Epidermal melanocyte (primary cell): ENCODE measurements around the gene PLEKHN1.
A peak's percentile ranks its signal among the peaks of the same experiment; 100 is the strongest.

Experiments
- DNase-seq: peaks from one replicate; pipeline ENCODE4 v3.0.0; 2011; ENCODE audit warnings: low spot score; ENCODE audit not compliant: insufficient read length

The PLEKHN1 gene

DNA sequence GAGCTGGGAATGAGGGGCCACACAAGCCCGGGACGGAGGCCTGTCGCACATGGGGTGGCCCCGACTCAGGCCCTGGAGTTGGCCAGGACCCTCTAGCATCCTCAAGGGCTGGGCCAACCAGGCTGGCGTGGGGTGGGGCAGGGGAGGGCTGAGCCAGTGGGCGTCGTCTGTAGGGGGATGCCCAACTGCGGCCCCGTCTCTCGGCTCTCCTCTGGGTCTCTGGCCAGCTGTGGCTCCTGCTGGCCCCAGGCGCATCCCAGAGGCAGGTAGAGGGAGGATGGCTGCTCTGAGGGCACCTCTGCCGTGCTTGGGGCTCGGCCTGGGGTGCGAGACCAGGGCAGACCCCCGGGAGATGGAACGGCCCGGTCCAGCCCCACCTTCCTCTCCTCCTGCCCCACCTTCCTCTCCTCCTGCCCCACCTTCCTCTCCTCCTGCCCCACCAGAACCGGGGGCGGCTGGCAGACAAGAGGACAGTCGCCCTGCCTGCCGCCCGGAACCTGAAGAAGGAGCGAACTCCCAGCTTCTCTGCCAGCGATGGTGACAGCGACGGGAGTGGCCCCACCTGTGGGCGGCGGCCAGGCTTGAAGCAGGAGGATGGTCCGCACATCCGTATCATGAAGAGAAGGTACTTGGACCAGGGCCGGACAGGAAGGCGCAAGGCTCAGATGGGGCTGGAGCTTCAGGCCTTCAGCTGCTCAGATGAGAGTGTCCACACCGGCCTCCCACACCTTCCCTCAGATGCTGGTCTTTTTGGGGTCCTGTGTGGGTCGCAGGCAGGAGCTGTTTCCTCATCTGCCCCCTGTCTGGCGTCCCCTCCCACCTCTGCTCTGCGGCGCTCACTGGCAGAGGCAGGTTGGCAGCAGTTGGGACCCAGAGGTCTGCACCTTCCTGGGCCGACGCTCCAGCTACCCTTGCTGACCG is 36.3 kb upstream of the PLEKHN1 start:
- no peak for DNase-seq

- DNase-seq = no peak
Observed at GRCh38 chr1:930633-931138, 35.6 kb upstream of the PLEKHN1 start.

GRCh38 chr1:931380-932172 is 34.7 kb upstream of the PLEKHN1 start:
- no peak for DNase-seq

DNA sequence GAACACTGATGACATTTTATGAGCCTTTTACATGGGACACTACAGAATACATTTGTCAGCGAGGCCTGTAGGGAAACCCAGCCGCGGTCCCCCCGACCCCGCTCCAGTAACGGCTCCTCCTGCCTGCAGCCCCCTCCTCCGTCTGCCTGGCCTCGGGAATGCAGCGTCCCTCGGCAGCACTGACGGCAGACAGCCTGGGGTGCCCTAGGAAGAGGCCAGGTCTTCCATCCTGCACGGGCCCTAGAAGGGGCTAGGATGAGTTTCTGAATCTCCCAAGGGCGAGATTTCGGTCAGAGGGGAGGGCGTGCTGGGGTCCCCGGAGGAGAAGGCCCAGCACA is 34.1 kb upstream of the PLEKHN1 start:
- DNase-seq = no peak

GRCh38 chr1:932776-933602 is 33.3 kb upstream of the PLEKHN1 start:
- DNase-seq = no peak

GRCh38 chr1:933603-933940 is 32.7 kb upstream of the PLEKHN1 start:
- DNase-seq = no peak

DNA sequence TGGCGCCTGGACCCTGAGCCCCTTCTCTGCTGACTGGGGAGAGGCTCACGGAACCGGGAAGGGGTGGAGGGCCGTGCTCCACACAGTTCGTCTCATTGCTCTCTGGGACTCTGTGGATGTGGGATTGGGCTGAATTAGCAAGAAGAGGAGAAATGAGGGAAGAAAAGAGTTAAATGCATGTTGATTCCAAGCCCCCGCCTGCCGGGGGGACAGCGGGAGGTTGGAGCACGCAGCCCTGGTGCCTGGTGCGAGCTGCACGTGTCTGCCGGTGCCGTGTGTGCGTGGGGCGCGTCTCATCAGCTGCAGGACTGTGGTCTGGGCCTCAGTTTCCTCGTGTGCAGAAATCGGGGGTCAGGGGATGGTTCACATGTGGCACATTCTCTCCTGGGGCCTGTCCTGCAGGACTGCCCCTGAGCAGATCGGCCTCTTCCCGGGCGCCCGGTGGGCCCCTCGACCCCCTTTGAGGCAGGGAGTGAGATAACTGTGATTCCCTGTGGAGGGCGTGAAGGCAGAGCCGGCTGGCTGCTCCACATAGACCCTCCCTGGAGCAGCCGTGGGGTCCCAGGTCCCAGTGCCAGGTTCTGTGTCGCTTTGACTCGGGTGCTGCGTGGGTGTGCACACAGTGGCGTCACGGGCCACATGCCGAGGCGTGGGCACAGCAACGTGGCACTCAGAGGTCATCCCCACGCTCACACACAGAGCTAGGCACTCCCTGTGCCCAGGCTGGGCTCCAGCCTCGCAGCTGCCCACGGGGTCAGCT is 31.1 kb upstream of the PLEKHN1 start:
- DNase-seq = no peak

- no peak for DNase-seq
Observed at GRCh38 chr1:935751-936231, 30.5 kb upstream of the PLEKHN1 start.

DNA sequence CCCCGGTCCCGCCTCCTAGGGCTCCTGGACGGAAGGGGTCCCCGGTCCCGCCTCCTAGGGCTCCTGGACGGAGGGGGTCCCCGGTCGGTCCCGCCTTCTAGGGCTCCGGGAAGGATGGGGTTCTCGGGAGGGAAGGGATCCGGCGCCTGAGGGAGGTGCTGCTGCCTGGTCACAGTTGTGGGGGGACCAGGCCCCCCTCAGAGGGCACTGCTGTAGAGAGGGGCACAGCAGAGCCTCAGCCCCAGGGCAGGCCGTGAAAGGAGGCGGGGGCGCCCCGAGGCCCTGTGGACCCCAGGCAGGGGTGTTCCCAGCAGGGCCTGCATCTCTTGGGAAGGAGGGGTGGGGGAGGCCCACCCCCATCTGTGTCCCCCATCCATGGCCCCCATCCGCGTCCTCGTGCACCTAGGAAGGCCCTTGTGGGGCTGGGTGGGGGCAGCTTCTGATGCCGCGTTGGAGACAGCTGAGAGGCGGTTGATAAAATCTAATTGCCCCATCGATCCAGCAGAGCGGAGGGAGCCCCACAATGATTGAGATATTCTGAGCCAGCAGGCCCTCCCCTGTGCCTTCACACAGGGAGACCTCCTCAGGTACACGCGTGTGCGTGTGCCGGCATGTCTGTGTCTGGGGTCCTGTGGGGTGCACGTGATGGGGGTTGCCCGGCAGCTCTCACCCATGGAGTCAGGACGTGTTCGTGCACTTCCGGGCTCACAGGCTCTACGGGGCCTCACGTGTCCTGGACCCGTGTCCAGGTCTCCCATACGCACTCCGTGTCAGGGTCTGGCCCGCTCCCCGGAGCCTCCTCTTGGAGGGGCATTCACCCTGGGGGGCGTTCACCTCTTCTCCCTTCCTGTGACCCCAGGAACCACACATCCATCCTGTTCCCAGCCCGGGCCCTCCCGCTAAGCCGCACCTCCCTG is 29.7 kb upstream of the PLEKHN1 start:
- DNase-seq = no peak

DNA sequence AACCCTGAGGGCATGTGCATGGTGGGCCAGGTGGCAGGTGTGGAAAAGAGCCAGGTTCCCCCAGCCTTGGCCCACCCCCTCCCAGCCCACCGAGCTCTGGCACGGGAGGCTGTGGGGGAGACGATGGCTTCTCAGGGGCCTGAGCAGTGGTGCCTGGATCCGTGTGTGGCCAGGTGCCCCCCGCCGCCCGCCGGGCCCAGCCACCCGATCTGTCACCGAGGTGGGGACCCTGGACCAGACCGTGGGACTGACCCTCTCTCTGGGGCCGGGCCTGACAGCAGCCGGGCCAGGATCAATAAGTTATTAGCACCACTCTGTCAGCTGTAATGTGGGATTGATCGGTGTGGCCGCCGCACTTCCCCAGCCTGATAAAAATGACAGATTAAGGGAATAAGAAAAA is 28.8 kb upstream of the PLEKHN1 start:
- DNase-seq = no peak

GRCh38 chr1:938088-938683 is 28.1 kb upstream of the PLEKHN1 start:
- no peak for DNase-seq

GRCh38 chr1:938711-939489 is 27.4 kb upstream of the PLEKHN1 start:
- no peak for DNase-seq

DNA sequence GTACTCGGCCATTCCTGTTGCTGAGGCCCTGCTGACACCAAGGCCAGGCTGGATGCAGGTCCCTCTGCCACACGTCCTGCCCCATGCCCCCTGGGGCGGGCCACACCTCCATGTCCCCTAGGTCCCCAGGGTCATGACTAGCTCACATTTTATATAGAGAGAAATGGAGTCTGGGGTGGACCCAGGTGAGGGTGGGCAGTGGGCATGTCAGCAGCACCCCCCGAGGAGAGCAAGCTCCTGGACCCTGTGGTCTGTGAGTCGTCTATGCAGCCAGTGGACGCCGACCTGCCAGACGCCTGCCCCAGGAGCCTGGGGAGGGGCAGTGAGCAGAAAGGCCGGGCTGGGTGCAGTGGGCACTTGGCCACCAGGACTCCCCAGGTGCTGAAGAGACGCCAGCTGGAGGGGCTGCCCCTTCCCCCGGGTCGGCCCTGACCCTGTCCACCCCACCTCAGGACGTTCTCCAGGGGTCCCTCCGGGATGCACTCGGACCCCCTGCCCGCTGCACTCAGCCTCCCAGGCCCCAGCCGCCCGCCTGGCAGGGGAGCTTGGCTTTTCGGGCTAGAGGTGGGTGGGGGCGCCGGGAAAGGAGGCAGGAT is 26.7 kb upstream of the PLEKHN1 start:
- no peak for DNase-seq

DNA sequence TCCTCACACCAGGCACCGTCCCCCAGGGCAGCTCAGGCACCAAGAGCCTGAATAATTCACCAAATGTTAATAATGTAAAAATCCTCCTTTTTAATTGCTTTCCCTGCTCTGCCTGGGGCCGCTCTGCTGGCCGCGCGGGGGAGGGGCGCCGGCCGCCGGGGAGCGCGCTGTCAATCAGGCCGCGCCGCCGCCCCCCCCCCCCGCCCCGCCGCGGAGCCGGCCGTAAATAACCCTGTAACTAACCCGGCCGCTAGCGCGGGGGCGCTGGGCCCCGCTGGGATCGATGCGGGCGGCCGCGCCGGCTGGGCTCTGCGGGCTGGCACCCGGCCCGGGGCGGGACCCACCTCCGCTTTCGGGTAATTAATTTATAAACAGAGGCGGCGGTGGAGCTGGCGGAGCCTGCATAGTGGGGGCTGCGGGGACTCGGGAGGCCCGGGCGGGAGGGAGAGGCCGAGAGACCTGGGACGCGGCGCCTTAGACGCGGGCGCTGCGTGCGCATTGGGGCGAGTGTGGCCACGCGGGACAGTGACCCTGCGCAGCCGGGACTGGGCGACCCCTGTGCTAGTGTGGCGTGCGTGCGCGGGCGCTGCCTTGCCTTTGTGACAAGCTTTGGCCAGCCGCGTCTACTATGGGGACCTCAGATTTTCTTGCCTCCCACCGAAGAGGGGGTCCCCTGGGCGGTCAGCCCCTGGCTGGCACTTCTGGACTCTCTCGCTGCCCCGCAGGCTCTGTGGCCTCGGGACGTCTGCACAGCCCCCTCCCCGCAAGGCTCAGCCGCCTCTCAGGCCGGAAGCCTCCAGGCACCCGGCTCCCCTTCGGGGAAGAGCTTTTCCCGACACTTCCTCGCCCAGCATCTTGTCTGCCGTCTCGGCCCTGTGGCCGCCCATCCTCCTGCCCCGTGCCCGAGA is 25.9 kb upstream of the PLEKHN1 start:
- DNase-seq = peak; percentile 77

DNA sequence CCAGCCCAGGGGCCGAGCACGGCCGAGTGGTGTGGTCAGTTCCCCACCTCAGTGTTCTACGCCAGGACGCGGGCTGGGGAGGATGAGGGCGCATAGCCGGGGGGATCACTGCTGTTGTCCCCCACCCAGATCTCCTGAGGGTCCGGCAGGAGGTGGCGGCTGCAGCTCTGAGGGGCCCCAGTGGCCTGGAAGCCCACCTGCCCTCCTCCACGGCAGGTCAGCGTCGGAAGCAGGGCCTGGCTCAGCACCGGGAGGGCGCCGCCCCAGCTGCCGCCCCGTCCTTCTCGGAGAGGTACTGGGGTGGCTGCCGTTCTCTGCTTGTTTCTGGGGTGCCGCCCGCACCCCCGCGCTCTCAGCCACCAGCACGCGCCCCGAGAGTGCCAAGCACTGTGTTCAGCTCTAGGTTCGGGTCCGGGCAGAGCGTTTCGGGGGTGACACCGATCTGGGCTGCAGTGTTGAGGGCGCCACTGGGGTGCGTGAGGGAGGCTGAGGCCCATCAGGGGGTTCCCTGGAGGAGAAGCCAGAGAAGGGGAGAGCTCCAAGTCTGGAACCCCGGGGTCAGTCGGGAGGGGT is 25.2 kb upstream of the PLEKHN1 start:
- no peak for DNase-seq

DNA sequence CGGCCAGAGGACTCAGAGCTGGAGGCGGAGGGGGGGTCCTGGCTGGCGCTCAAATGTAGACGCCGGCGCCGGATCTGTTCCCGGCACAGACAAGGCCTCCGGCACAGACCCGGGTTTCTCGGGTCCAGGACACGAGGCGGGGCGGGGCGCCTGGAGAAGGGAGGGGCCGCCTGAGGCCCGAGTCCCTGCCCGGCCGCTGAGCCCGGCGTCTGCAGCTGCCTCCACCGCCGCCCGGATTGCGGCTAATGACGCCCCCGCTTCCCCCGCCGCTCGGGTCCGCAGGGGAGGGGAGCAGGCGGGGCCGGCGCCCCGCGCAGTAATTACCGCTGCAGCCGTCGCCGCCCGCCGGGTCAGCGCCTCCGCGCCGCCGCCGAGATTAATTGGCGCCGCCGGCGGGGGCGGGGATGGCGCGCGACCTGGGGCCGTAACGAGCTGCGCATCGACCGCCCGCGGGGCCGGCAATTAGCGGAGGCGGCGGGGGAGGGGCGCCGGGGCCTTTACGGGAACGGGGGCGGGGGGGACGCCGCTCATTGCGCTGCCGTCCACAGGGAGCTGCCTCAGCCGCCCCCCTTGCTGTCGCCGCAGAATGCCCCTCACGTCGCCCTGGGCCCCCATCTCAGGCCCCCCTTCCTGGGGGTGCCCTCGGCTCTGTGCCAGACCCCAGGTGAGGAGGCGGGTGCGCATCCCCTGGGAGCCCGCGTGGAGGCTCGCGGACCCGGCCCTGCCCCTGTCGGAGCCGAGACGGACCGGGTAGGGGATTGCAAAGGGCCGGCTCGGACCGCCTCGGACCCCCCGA is 24.5 kb upstream of the PLEKHN1 start:
- peak; percentile 95 for DNase-seq
